ENCODE data around the gene SLC35A3. TPM values are rescaled to one million over a fixed set of nuclear protein-coding genes. Genes with fewer than 3 reads are reported as not detected.
A peak's percentile ranks its signal among the peaks of the same experiment; 100 is the strongest.
"Not testable (repeated sequence)": the region's sequence is repeated elsewhere in the genome, so short reads cannot be mapped to it uniquely, and the experiment has no call there.

Gene SLC35A3
- total RNA-seq, 1 donor from 2014 or later, result 14.7 TPM

GRCh38 chr1:99964806-99965205 lies 5.0 kb upstream of the SLC35A3 start:
- Mint-ChIP-seq H3K27me3 (ENCODE audit: low read depth) (no peaks in the 10 kb centered on the region), H3K36me3 (ENCODE audit: low read depth) (no peaks in the 10 kb centered on the region), H3K9me3 (ENCODE audit: low read depth) (no peaks in the 10 kb centered on the region), H3K27ac (ENCODE audit: unreplicated experiment) (no peak overlapping the region), H3K4me3 (ENCODE audit: unreplicated experiment) (no peak overlapping the region), H3K4me1 (ENCODE audit: low read depth) (peaks cover 14% of the 10 kb centered on the region)
- TF ChIP-seq CTCF (IDR thresholded peaks at IDR 0.05), result no peak
- no peak for DNase-seq (ENCODE audit: low spot score)

- Mint-ChIP-seq H3K27ac (ENCODE audit: unreplicated experiment) (no peak overlapping the region), H3K4me1 (ENCODE audit: low read depth) (peaks cover 22% of the 10 kb centered on the region)
Observed at GRCh38 chr1:99965646-99966375, 4.0 kb upstream of the SLC35A3 start.

GRCh38 chr1:99968214-99968613 lies 1.6 kb upstream of the SLC35A3 start:
- Mint-ChIP-seq H3K9me3 (ENCODE audit: low read depth) (no peaks in the 10 kb centered on the region), H3K27me3 (ENCODE audit: low read depth) (no peaks in the 10 kb centered on the region), H3K27ac (ENCODE audit: unreplicated experiment) (no peak overlapping the region), H3K36me3 (ENCODE audit: low read depth) (no peaks in the 10 kb centered on the region), H3K4me3 (ENCODE audit: unreplicated experiment) (no peak overlapping the region), H3K4me1 (ENCODE audit: low read depth) (peaks cover 32% of the 10 kb centered on the region)
- no peak for DNase-seq (ENCODE audit: low spot score)
- no peak for TF ChIP-seq CTCF (IDR thresholded peaks at IDR 0.05)

More at GRCh38 chr1:99965646-99966375, 4.0 kb upstream of the SLC35A3 start:
- H3K9me3 Mint-ChIP-seq (ENCODE audit: low read depth), result no peaks in the 10 kb centered on the region
- TF ChIP-seq CTCF (IDR thresholded peaks at IDR 0.05), result no peak
- no peak overlapping the region for H3K4me3 Mint-ChIP-seq (ENCODE audit: unreplicated experiment)
- no peaks in the 10 kb centered on the region for H3K36me3 Mint-ChIP-seq (ENCODE audit: low read depth)
- H3K27me3 Mint-ChIP-seq (ENCODE audit: low read depth), result no peaks in the 10 kb centered on the region
- DNase-seq (ENCODE audit: low spot score), result no peak

- DNase-seq (ENCODE audit: low spot score), result no peak
- peak overlapping the region; percentile 98 for H3K4me3 Mint-ChIP-seq (ENCODE audit: unreplicated experiment)
- H3K9me3 Mint-ChIP-seq (ENCODE audit: low read depth), result no peaks in the 10 kb centered on the region
- H3K27me3 Mint-ChIP-seq (ENCODE audit: low read depth), result no peaks in the 10 kb centered on the region
- peak overlapping the region; percentile 84 for H3K27ac Mint-ChIP-seq (ENCODE audit: unreplicated experiment)
- peaks cover 32% of the 10 kb centered on the region for H3K4me1 Mint-ChIP-seq (ENCODE audit: low read depth)
- H3K36me3 Mint-ChIP-seq (ENCODE audit: low read depth), result no peaks in the 10 kb centered on the region
- no peak for TF ChIP-seq CTCF (IDR thresholded peaks at IDR 0.05)
Observed at GRCh38 chr1:99969260-99969728, 502 bp upstream of the SLC35A3 start.

- H3K27ac Mint-ChIP-seq (ENCODE audit: unreplicated experiment), result peak overlapping the region; percentile 98
- H3K27me3 Mint-ChIP-seq (ENCODE audit: low read depth), result no peaks in the 10 kb centered on the region
- H3K4me1 Mint-ChIP-seq (ENCODE audit: low read depth), result peaks cover 32% of the 10 kb centered on the region
- DNase-seq (ENCODE audit: low spot score), result no peak
- H3K36me3 Mint-ChIP-seq (ENCODE audit: low read depth), result peaks cover 3% of the 10 kb centered on the region
- no peaks in the 10 kb centered on the region for H3K9me3 Mint-ChIP-seq (ENCODE audit: low read depth)
- no peak for TF ChIP-seq CTCF (IDR thresholded peaks at IDR 0.05)
- H3K4me3 Mint-ChIP-seq (ENCODE audit: unreplicated experiment), result peak overlapping the region; percentile 98
Observed at GRCh38 chr1:99970713-99971255, 988 bp downstream of the SLC35A3 start.

GRCh38 chr1:99972066-99972465 lies 2.3 kb downstream of the SLC35A3 start:
- Mint-ChIP-seq H3K27ac (ENCODE audit: unreplicated experiment) (peak overlapping the region; percentile 63), H3K4me1 (ENCODE audit: low read depth) (peaks cover 32% of the 10 kb centered on the region)
- H3K4me3 Mint-ChIP-seq (ENCODE audit: unreplicated experiment); H3K27me3 Mint-ChIP-seq (ENCODE audit: low read depth); H3K36me3 Mint-ChIP-seq (ENCODE audit: low read depth); H3K9me3 Mint-ChIP-seq (ENCODE audit: low read depth); DNase-seq (ENCODE audit: low spot score): not testable (repeated sequence)

Measured in chondrocyte (in vitro differentiated cells).